H7 (cell line): Measurements from ENCODE around the gene LRP1-AS. TPM values are rescaled to one million over a fixed set of nuclear protein-coding genes. Genes with fewer than 3 reads are reported as not detected.
A peak's percentile ranks its signal among the peaks of the same experiment; 100 is the strongest.

Experiments
- DNase-seq: peaks from one replicate; pipeline ENCODE4 v3.0.0; 2012
- H3K27me3 ChIP-seq: 2 replicates; pipeline ENCODE4 v1.6.0; 2011; ENCODE audit warnings: mild to moderate bottlenecking, low read length; ENCODE audit not compliant: control insufficient read depth, insufficient read depth
- H3K36me3 ChIP-seq: replicated peaks from 2 replicates; pipeline ENCODE4 v1.5.1; 2011; ENCODE audit warnings: low read length; ENCODE audit not compliant: control insufficient read depth, insufficient read depth
- H3K4me3 ChIP-seq: 2 replicates; pipeline ENCODE4 v1.5.1; 2011; ENCODE audit warnings: low read depth, mild to moderate bottlenecking, control low read depth, low read length, moderate library complexity; ENCODE audit not compliant: insufficient read depth
- total RNA-seq: library from RNA; depleted of rRNA; stranded (reverse); fragments of >200 nt; shearing (Covaris generic); gene quantifications from 2 replicates; pipeline ENCODE4 v1.2.3, GENCODE V29; 2014

LRP1-AS gene
- total RNA-seq, 1 experiment from 2014 or later, result not detected

DNA sequence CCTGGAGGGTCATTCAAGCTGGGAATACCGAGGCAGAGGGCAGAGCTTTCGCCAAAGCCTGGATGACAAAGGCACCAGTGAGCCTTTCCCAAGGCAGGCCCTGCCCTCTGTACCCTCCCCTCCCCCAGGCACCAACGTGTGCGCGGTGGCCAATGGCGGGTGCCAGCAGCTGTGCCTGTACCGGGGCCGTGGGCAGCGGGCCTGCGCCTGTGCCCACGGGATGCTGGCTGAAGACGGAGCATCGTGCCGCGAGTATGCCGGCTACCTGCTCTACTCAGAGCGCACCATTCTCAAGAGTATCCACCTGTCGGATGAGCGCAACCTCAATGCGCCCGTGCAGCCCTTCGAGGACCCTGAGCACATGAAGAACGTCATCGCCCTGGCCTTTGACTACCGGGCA lies 38.0 kb upstream of the LRP1-AS start:
- no peak overlapping the region for H3K4me3 ChIP-seq
- DNase-seq, result no peak
- H3K27me3 ChIP-seq, result no peaks in the 10 kb centered on the region
- H3K36me3 ChIP-seq, result peaks cover 76% of the 10 kb centered on the region

DNA sequence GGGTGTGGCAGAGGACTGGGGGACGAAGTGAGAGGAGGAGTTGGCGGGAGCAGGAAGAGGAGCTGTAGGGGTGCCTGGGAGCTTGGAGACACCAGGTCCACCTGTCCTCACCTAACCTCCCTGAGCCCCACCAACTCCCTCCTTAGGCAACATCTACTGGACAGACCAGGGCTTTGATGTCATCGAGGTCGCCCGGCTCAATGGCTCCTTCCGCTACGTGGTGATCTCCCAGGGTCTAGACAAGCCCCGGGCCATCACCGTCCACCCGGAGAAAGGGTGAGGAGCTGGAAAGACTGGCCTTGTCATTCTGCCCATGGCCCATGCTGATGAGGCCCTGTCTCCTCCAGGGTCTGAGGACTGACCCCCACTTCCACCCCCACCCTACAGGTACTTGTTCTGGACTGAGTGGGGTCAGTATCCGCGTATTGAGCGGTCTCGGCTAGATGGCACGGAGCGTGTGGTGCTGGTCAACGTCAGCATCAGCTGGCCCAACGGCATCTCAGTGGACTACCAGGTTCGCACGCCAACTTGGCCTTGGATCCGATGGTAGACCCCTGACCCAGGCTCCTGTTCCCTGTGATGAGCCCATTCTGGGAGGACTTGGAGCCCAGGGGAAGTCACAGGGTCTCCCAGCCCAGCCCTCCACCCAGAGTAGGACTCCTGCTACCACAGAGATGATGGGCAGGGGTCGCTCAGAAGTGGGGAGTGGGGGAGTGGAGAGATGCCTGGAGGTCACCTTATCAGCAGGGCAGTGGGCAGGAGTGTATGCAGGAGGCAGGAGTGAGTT lies 36.7 kb upstream of the LRP1-AS start:
- DNase-seq, result no peak
- no peaks in the 10 kb centered on the region for H3K27me3 ChIP-seq
- H3K4me3 ChIP-seq, result no peak overlapping the region
- peaks cover 81% of the 10 kb centered on the region for H3K36me3 ChIP-seq

DNA sequence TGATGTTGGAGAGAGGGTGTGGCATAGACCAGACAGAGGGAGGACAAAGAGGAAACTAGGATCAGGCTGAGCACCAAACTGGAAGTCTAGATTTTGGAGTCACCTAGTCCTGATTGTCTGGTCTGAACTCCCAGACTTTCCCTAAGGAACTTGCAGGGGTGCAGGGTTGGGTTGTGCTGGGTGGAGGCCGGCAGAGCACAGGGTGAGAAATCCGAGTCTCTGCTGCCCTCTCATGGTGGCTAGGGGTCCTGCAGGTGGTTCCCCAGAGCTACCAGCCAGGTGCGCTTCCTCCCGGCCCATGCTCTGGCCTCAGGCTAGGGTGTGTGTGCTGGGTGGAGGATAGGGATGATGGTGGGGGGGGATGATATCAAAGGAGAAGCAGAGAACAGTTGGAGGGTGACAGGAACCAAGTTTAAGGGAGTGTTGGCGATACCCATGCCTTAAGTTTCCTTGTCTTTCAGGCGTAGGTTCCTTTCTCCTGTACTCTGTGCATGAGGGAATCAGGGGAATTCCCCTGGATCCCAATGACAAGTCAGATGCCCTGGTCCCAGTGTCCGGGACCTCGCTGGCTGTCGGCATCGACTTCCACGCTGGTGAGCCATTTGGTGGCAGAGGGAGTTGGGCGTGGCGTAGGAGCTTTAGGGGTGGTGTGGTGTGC lies 35.6 kb upstream of the LRP1-AS start:
- peak; percentile 99 for DNase-seq
- H3K4me3 ChIP-seq, result no peak overlapping the region
- H3K36me3 ChIP-seq, result peaks cover 84% of the 10 kb centered on the region
- no peaks in the 10 kb centered on the region for H3K27me3 ChIP-seq

DNA sequence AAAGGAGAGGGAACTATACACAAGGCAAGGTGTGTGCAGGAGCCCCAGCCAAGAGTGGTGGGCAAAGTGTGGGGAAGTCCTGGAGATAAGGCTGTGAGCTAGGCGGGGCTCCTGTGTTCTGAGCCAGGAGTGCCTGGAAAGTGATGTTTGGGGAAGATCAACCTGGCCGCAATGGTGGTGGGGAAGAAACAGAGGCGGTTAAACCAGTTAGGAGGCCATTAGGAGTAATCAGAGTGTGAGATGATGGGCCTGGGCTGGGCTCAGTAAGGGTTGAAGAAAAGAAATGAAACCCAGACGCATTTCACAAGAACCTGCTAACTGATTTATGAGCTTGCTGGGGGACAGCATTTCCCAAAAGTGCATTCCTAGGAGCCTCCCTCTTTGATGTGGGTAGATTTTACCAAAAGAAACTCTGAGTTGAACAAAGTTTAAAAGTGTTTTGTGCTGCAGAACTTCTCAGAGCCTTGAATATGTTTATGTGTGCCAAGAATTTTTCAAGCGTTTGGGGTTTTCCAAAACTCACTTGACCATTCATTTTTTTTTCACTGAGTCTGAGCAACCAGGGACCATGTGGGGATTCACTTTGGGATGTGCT lies 34.2 kb upstream of the LRP1-AS start:
- H3K27me3 ChIP-seq, result no peaks in the 10 kb centered on the region
- no peak for DNase-seq
- H3K36me3 ChIP-seq, result peaks cover 78% of the 10 kb centered on the region
- H3K4me3 ChIP-seq, result no peak overlapping the region

DNA sequence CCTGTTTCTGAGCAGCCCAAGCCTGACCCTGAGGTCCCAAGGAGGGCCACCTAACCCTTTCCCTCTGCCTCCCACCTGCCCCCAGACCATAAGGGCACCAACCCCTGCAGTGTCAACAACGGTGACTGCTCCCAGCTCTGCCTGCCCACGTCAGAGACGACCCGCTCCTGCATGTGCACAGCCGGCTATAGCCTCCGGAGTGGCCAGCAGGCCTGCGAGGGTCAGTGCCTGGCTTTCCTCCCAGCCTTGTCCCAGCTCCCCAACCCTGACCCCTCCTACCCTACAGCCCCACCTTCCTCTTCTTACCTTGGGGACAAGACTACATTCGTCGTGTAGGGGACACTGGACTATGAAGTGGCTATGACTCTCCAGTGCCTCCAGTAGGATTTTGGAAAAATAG lies 33.7 kb upstream of the LRP1-AS start:
- Histone ChIP-seq H3K27me3 (no peaks in the 10 kb centered on the region), H3K4me3 (no peak overlapping the region), H3K36me3 (peaks cover 78% of the 10 kb centered on the region)
- no peak for DNase-seq

DNA sequence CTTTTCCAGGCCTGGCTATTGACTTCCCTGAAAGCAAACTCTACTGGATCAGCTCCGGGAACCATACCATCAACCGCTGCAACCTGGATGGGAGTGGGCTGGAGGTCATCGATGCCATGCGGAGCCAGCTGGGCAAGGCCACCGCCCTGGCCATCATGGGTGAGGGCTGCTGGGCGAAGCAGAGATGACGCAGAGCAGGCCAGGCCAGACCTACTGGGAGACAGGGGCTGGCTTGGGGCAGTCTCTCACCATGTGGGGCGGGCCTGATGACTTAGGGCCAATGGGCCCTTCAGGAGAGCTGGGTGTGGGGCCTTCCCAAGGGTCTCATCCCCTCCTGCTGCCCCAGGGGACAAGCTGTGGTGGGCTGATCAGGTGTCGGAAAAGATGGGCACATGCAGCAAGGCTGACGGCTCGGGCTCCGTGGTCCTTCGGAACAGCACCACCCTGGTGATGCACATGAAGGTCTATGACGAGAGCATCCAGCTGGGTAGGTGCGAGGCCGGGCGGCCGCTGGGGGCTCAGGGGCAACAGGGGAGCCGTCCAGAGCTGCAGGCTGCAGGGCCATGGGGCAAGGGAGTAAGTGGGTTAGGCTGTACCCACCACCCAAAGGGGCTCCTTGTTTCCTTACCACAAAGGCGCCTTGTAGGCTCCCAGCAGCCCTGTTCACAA lies 33.0 kb upstream of the LRP1-AS start:
- Histone ChIP-seq H3K27me3 (no peaks in the 10 kb centered on the region), H3K4me3 (no peak overlapping the region), H3K36me3 (peaks cover 75% of the 10 kb centered on the region)
- no peak for DNase-seq

DNA sequence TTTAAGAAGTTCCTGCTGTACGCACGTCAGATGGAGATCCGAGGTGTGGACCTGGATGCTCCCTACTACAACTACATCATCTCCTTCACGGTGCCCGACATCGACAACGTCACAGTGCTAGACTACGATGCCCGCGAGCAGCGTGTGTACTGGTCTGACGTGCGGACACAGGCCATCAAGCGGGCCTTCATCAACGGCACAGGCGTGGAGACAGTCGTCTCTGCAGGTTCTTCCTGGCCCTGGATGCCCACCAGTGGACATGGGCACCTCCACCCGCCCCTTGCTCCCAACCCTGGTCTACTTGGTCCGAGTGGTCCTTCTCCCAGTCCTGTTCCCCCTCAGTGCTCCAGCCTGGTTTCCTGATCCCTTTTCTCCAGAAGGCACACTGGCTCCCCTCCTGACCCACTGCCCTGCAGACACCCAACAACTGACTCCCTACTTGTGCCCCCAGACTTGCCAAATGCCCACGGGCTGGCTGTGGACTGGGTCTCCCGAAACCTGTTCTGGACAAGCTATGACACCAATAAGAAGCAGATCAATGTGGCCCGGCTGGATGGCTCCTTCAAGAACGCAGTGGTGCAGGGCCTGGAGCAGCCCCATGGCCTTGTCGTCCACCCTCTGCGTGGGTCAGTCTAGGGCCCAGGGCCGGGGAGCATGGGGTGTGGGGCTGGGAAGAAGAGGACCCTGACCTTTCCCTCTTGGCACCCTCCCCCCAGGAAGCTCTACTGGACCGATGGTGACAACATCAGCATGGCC lies 32.1 kb upstream of the LRP1-AS start:
- Histone ChIP-seq H3K27me3 (no peaks in the 10 kb centered on the region), H3K4me3 (no peak overlapping the region), H3K36me3 (peaks cover 69% of the 10 kb centered on the region)
- DNase-seq, result no peak

DNA sequence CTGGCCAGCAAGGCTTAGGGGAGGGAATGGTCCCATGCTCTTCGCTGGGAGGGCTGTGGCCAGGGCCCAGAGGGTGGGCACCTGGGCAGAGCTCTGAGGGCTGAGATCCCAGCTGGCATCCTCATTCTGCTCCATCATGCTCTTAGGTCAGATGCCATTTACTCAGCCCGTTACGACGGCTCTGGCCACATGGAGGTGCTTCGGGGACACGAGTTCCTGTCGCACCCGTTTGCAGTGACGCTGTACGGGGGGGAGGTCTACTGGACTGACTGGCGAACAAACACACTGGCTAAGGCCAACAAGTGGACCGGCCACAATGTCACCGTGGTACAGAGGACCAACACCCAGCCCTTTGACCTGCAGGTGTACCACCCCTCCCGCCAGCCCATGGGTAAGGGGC lies 30.8 kb upstream of the LRP1-AS start:
- no peak overlapping the region for H3K4me3 ChIP-seq
- no peaks in the 10 kb centered on the region for H3K27me3 ChIP-seq
- H3K36me3 ChIP-seq, result peaks cover 65% of the 10 kb centered on the region
- DNase-seq, result no peak

DNA sequence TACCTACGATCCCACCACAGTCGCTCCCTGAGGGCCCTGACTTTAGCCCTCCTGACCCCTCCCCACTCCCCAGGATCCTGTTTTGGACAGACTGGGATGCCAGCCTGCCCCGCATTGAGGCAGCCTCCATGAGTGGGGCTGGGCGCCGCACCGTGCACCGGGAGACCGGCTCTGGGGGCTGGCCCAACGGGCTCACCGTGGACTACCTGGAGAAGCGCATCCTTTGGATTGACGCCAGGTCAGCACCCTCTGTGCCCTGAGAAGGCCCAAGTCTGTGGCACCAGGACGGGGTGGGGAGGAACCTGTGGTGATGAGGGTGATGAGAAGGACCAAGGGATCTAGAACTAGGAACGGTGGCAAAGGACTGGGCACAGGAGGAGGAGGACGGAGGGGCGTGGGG lies 29.9 kb upstream of the LRP1-AS start:
- Histone ChIP-seq H3K36me3 (peaks cover 68% of the 10 kb centered on the region), H3K27me3 (no peaks in the 10 kb centered on the region), H3K4me3 (no peak overlapping the region)
- DNase-seq, result no peak

DNA sequence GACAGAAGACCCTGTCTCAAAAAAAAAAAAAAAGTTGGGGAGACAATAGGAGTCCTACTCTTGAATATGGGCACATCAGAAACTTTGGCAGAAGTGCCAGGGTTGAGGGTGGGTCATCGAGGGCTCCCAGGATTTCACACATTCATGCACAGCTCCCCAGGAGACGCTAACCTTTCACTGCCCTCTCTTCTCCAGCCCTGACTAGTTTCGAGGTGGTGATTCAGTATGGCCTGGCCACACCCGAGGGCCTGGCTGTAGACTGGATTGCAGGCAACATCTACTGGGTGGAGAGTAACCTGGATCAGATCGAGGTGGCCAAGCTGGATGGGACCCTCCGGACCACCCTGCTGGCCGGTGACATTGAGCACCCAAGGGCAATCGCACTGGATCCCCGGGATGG lies 29.4 kb upstream of the LRP1-AS start:
- Histone ChIP-seq H3K36me3 (peaks cover 66% of the 10 kb centered on the region), H3K27me3 (no peaks in the 10 kb centered on the region), H3K4me3 (no peak overlapping the region)
- DNase-seq, result no peak

DNA sequence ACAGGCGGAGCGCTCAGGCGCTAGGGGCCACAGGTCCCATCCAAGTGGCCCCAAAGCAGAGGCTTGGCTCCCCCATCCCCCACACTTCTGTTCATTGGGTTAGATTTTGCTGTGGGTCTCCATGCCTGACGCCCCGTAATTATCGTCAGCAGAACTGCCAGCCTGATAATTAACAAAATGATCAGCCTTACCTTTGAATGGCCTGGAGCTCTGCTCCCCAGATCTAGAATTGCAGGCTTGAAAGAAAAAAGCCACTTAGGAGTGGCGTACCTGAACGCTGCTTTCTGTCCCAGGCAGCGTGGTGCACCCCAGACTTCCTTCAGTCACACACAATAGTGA lies 28.7 kb upstream of the LRP1-AS start:
- Histone ChIP-seq H3K36me3 (peaks cover 59% of the 10 kb centered on the region), H3K4me3 (no peak overlapping the region), H3K27me3 (no peaks in the 10 kb centered on the region)
- DNase-seq, result no peak

DNA sequence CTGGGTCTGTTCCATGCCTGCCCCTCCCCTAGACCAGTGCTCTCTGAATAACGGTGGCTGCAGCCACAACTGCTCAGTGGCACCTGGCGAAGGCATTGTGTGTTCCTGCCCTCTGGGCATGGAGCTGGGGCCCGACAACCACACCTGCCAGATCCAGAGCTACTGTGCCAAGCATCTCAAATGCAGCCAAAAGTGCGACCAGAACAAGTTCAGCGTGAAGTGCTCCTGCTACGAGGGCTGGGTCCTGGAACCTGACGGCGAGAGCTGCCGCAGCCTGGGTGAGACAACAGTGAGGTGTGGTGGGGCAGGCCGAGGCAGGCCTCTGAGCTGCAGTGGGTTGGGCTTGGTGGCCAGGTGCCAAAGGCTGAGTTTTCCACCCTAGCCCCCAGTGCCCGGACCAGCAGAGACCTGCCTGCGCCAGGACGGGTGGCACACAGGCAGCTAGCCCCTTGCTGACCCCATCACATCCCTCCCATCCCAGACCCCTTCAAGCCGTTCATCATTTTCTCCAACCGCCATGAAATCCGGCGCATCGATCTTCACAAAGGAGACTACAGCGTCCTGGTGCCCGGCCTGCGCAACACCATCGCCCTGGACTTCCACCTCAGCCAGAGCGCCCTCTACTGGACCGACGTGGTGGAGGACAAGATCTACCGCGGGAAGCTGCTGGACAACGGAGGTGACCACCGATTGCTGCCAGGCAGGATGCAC lies 28.2 kb upstream of the LRP1-AS start:
- Histone ChIP-seq H3K27me3 (no peaks in the 10 kb centered on the region), H3K36me3 (peaks cover 54% of the 10 kb centered on the region)

DNA sequence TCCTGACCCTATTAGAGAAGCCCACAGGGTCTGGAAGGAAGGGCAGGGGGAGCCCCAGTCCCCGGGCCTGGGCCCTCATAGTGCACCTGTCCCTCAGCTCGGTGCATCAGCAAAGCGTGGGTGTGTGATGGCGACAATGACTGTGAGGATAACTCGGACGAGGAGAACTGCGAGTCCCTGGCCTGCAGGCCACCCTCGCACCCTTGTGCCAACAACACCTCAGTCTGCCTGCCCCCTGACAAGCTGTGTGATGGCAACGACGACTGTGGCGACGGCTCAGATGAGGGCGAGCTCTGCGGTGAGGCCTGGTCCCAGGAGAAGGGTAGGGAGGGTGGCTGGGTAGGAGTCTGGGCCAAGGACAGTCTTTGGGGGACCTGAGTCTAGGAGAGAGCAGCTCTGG lies 26.3 kb upstream of the LRP1-AS start:
- peaks cover 43% of the 10 kb centered on the region for H3K36me3 ChIP-seq
- H3K4me3 ChIP-seq, result no peak overlapping the region
- DNase-seq, result no peak
- no peaks in the 10 kb centered on the region for H3K27me3 ChIP-seq

More for the DNA sequence above, 28.2 kb upstream of the LRP1-AS start:
- DNase-seq, result peak; percentile 96
- H3K4me3 ChIP-seq, result no peak overlapping the region

DNA sequence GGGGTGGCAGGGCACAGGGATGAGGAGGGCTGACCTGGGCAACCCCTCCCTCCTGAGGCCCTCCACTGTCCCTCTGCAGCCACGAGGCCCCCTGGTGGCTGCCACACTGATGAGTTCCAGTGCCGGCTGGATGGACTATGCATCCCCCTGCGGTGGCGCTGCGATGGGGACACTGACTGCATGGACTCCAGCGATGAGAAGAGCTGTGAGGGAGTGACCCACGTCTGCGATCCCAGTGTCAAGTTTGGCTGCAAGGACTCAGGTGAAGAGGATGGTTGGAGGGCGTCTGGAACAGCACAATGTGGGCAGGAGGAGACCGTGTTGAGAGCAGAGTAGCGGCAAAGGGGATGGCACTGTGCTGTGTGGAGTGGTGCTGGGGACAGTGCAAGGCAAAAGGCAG lies 25.7 kb upstream of the LRP1-AS start:
- Histone ChIP-seq H3K36me3 (peaks cover 40% of the 10 kb centered on the region), H3K4me3 (no peak overlapping the region), H3K27me3 (no peaks in the 10 kb centered on the region)
- peak; percentile 94 for DNase-seq
